ENCODE data around the gene TCIRG1. TPM values are rescaled to one million over a fixed set of nuclear protein-coding genes. Genes with fewer than 3 reads are reported as not detected.
"Not testable (repeated sequence)": the region's sequence is repeated elsewhere in the genome, so short reads cannot be mapped to it uniquely, and the experiment has no call there.

Gene TCIRG1
- total RNA-seq (2014; rRNA removed): 183 and 203 TPM in 2 replicates
- Bru-seq, nascent RNA: percentile 62 among the genes with signal in this experiment
- BruChase-seq, experiment 1, labeled RNA remaining after a 6-hour chase: percentile 71 among the genes with signal in this experiment
- BruChase-seq, experiment 2, labeled RNA remaining after a 2-hour chase: percentile 67 among the genes with signal in this experiment
- long read RNA-seq, transcript TCIRG1-201 (20 exons, 2,677 nt): major isoform, 63 of 426 reads
- long read RNA-seq, transcript TCIRG1-213 (15 exons, 2,457 nt): minor isoform, 5 of 426 reads
- long read RNA-seq, partial matches to known transcripts: 211 of 426 reads
- long read RNA-seq, other reads (novel, unspliced or antisense): 141 of 426 reads

GRCh38 chr11:68038718-68039525, at the start of gene TCIRG1:
Gene TCIRG1, plus strand, starts transcription at chr11:68039025. Its CDS starts 2,247 bp downstream, at chr11:68041272.
- peak within 1 kb of the TSS; percentile 78 for H3K4me3 ChIP-seq (ENCODE audit: low read length)
- H3K79me2 ChIP-seq (ENCODE audit: low read length): peaks cover 40% of the 10 kb centered on the region
- H3K4me1 ChIP-seq (ENCODE audit: insufficient read depth, low read length): peaks cover 26% of the 10 kb centered on the region
- H3K9ac ChIP-seq (ENCODE audit: low read length): peak within 1 kb of the TSS; percentile 84
- BruUV-seq (replicated peaks): no TSS peak
- TF ChIP-seq EZH2 (IDR thresholded peaks at IDR 0.05; ENCODE audit: low read length, unreplicated experiment) (no peak), CTCF (conservative IDR thresholded peaks at IDR 0.05; ENCODE audit: low read depth, low read length) (no peak), EZH2phosphoT487 (IDR thresholded peaks at IDR 0.05; ENCODE audit: borderline replicate concordance, low read length) (no peak)
- DNase-seq: peak; percentile 89
- intact Hi-C loops (cut with micrococcal nuclease): loop anchor here (5.0 kb wide), 1 partner anchor 83 kb away; the partner anchor contains the start of gene CHKA
- no peaks in the 10 kb centered on the region for H3K9me3 ChIP-seq (ENCODE audit: low read length)
- no peaks in the 10 kb centered on the region for H3K27me3 ChIP-seq (ENCODE audit: low read length)
- no peaks in the 10 kb centered on the region for H4K20me1 ChIP-seq (ENCODE audit: low read length)
- POLR2A ChIA-PET (ENCODE audit: unreplicated experiment): no interaction called here
- CTCF ChIA-PET: no interaction called here
- H2AFZ ChIP-seq (ENCODE audit: low read length): peak within 1 kb of the TSS; percentile 74
- H3K27ac ChIP-seq (ENCODE audit: low read length): peak within 1 kb of the TSS; percentile 56
- H3K9me2 ChIP-seq (replicated peaks; ENCODE audit: low read length): no peaks in the 10 kb centered on the region
- peak within 1 kb of the TSS; percentile 96 for H3K4me2 ChIP-seq (ENCODE audit: low read length)
- H3K36me3 ChIP-seq (ENCODE audit: low read depth, low read length): peaks cover 8% of the 10 kb centered on the region
- peak; percentile 79 for ATAC-seq
- no peaks in the 10 kb centered on the region for H3F3A ChIP-seq (ENCODE audit: low read length, unreplicated experiment)

GRCh38 chr11:67990546-67991346, 48.1 kb upstream of the TCIRG1 start:
- not testable (repeated sequence) for H3K27ac ChIP-seq (ENCODE audit: low read length); H3K4me2 ChIP-seq (ENCODE audit: low read length)

GRCh38 chr11:67991347-67992121, 47.3 kb upstream of the TCIRG1 start:
- H3K9me2 ChIP-seq (replicated peaks; ENCODE audit: low read length); H4K20me1 ChIP-seq (ENCODE audit: low read length); H3K4me2 ChIP-seq (ENCODE audit: low read length); H2AFZ ChIP-seq (ENCODE audit: low read length); H3K36me3 ChIP-seq (ENCODE audit: low read depth, low read length); H3K79me2 ChIP-seq (ENCODE audit: low read length); DNase-seq; BruUV-seq (replicated peaks); H3K4me1 ChIP-seq (ENCODE audit: insufficient read depth, low read length); intact Hi-C loops (cut with micrococcal nuclease); CTCF ChIA-PET; H3K27me3 ChIP-seq (ENCODE audit: low read length); ATAC-seq; H3K9me3 ChIP-seq (ENCODE audit: low read length); H3F3A ChIP-seq (ENCODE audit: low read length, unreplicated experiment); H3K4me3 ChIP-seq (ENCODE audit: low read length); POLR2A ChIA-PET (ENCODE audit: unreplicated experiment); H3K9ac ChIP-seq (ENCODE audit: low read length); H3K27ac ChIP-seq (ENCODE audit: low read length): not testable (repeated sequence)

More at GRCh38 chr11:67990546-67991346, 48.1 kb upstream of the TCIRG1 start:
- ATAC-seq; H4K20me1 ChIP-seq (ENCODE audit: low read length); H3K9ac ChIP-seq (ENCODE audit: low read length); H3K9me2 ChIP-seq (replicated peaks; ENCODE audit: low read length); H3K4me3 ChIP-seq (ENCODE audit: low read length); H2AFZ ChIP-seq (ENCODE audit: low read length); H3K79me2 ChIP-seq (ENCODE audit: low read length); H3K4me1 ChIP-seq (ENCODE audit: insufficient read depth, low read length); H3K9me3 ChIP-seq (ENCODE audit: low read length); H3K27me3 ChIP-seq (ENCODE audit: low read length); H3F3A ChIP-seq (ENCODE audit: low read length, unreplicated experiment); POLR2A ChIA-PET (ENCODE audit: unreplicated experiment); H3K36me3 ChIP-seq (ENCODE audit: low read depth, low read length); DNase-seq; CTCF ChIA-PET; intact Hi-C loops (cut with micrococcal nuclease); BruUV-seq (replicated peaks): not testable (repeated sequence)

Data from PC-3 (cell line).